ENCODE data around the gene AUTS2. TPM values are rescaled to one million over a fixed set of nuclear protein-coding genes. Genes with fewer than 3 reads are reported as not detected.
A peak's percentile ranks its signal among the peaks of the same experiment; 100 is the strongest.

The AUTS2 gene
- 5.2 TPM for total RNA-seq
- long read RNA-seq, partial matches to known transcripts, result 0 of 4 reads
- long read RNA-seq, other reads (novel, unspliced or antisense), result 4 of 4 reads

DNA sequence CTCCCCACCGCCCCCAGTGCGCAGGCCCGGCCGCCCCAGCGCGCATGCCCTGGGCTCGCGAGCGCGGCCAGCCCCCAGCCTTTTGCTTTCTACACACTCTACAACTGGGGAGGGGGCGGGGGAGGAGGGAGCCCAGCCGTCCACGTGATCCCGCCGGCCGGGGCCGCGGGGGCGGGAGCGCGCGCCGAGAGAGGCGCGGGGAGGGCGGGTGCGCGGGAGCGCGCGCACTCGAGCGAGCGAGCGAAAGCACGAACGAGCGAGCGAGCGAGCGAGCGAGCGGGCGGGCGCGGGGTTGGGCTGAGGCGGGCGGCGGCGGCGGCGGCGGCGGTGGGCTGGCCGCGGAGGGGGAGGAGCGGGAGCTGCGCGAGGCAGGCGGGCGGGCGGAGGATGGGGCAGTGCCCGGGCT, at the start of gene AUTS2:
TSS of gene AUTS2 (plus strand) at position 395 of the 406 bp plus-strand sequence. CDS start 1,179 bp downstream, outside the sequence.
- peak; percentile 89 for ATAC-seq (ENCODE audit: poor library complexity)
- intact Hi-C loops (cut with DNase I), result no loop called here
- DNase-seq, result peak; percentile 91

DNA sequence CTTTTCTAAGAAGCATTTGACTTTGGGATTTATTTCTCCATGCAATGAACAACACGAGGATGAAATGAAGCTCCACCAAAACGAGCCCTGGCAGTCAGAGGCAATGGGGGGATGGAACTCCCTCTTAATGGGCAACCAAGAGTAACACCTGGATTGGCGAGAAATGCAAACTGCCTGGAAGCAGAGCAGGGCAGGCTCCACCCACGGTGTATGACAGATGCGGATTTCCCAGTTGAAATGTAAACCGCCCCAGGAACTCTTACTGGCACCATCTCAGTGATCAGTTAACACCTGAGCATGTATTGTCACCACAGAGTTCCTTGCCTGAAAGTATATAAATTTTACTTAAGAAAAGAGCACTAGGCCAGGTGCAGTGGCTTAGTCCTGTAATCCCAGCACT, 47.3 kb upstream of the AUTS2 start:
- DNase-seq, result no peak
- no peak for ATAC-seq (ENCODE audit: poor library complexity)
- intact Hi-C loops (cut with DNase I), result no loop called here

DNA sequence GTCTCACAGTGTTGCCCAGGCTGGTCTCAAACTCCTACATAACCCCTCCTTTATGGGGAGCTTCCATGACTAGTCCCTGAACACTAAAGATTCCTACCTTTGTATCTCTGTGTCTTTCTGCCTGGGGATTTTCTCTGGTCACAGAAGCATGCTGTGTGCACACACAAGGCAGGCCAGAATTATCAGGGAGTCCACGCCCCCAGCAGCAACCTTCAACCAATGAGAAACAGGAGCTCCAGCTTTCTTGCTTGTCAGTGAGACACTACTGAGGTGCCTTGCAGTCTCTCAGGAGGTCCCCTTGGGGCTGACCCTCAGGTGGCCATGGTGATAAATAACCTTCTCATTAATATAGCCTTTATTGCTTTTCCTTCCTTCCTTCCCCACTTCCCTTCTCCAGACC, 45.1 kb upstream of the AUTS2 start:
- intact Hi-C loops (cut with DNase I), result no loop called here
- ATAC-seq (ENCODE audit: poor library complexity), result no peak

DNA sequence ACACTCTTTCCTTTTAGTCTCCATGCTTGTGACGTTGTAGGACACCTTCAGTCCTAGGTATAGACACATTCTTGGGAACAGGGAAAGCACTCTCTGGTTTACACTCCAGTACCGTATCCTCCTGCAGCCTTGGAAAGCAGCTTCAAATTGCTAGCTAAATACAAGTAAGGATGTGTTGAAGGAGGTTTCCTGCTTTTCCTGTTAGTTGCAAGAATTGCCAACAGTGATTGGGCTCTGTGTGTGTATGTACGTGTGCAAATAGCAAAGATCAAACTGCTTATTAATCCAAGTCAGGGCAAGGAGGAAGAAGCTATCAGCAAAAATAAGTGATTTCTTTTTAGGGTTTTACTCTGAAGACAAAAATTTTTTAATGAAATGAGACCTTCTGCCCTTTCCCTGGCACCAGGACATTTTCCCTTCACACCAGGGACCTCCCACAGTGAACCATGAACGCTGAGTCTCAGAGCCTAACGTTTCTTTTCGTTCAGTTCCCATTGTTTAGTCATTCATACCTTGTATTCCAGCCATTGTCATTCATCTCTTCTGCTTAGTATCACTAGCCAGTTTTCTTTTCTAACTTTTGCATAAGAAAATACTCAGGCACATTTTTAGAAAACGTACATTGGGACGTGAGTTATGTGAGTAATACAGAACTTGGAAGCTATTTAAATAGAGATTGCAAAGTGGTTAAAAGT, 36.9 kb upstream of the AUTS2 start:
- ATAC-seq (ENCODE audit: poor library complexity) (no peak), DNase-seq (no peak)
- intact Hi-C loops (cut with DNase I), result no loop called here

More for the DNA sequence above, 45.1 kb upstream of the AUTS2 start:
- DNase-seq, result no peak

DNA sequence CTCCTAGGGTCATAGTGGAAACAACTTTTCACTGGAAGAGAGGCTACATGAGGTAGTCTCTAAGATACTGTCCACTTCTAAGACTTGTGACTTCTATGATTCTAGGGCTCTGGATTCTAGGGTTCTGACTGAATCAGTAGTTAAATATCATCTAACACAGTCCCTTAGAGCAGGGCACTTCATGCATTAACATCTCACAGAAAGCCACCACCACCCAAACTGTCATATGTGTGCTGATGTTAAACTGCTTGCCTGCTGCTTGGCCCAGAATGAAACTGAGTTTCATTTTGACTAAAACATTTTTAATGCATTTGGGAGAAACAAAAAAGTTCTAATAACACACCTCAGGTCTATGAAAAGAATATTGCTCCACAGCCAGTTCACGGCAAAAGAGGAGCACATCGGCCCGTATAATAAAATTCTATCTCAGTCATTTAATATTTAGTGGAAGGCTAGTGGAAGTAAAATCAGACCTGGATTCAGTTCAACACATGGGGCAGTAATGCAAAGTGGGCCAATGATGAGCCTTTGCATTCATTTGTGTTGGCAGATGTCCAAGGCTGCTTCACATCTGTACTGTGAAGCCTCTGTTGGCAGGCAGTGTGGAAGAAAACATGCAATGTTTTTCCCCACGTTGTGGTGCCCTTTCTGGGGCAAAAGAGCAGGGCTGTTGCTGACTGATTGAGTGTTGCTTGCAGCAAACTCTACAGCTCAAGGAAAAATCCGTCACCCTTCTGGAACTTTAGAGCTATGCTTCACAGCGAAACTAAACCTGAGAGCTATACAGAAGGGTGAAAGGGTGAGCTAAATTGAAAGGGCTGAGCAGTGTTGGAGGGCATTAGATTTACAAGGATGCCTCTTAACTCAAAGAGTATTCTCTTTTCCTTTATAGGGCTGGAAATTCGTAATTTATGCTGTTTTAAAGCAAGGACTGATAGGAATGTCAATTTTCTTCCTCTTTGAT, 33.5 kb upstream of the AUTS2 start:
- DNase-seq (no peak), ATAC-seq (ENCODE audit: poor library complexity) (peak; percentile 29)
- intact Hi-C loops (cut with DNase I), result no loop called here

DNA sequence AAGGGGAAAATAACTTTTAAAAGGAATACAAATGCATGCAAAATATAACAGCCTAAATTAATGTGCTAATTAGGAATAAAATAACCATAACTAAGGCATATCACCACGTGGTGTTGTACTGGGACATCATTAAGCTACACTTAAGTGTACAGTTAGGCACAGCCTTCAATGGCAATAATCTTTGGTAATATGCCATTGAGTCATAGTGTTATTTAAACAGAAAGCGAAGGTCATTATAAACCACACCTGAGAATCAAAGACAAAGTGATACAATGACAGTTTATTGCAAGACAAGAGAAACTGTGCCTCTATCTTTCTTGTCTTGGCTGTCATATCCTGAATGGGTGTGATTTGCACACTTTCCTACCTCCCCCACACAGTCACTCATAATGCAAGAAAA, 30.5 kb upstream of the AUTS2 start:
- ATAC-seq (ENCODE audit: poor library complexity), result no peak
- no peak for DNase-seq
- intact Hi-C loops (cut with DNase I), result no loop called here

DNA sequence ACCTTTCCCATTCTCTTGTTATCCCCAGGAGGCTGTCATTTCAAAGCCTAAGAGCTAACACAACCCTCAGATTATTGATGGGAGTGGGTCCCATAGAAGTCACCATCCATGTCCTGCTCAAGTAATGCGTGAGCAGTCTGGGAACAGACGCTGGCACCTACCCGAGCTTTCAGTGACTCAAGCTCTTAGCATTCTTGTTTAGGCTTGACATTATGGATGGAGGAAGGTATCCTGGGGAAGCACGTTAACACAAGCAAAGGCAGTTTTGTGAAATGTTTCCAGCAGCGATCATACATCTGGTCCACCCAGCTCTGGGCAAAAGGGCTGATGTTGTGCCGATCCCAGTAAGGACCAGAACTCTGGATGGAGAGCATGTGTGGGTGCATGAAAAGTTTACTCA, 30.0 kb upstream of the AUTS2 start:
- intact Hi-C loops (cut with DNase I), result no loop called here
- ATAC-seq (ENCODE audit: poor library complexity) (no peak), DNase-seq (no peak)

DNA sequence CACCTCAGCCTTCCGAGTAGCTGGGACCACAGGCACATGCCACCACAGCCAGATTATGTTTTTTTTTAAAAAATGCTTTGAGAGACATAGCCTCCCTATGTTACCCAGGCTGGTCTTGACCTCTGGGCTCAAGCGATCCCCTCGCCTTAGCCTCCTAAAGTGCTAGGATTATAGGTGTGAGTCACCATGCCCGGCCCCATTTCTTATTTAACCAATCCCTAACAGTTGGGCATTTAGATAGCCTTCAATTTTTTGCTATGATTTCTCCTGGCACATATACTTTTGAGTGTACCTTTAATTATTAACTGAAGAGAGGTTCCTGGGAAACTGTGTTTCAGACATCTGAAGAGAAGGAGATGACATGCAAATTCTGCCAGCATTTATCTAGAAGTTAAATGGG, 22.6 kb upstream of the AUTS2 start:
- intact Hi-C loops (cut with DNase I), result no loop called here
- no peak for ATAC-seq (ENCODE audit: poor library complexity)
- DNase-seq, result no peak

DNA sequence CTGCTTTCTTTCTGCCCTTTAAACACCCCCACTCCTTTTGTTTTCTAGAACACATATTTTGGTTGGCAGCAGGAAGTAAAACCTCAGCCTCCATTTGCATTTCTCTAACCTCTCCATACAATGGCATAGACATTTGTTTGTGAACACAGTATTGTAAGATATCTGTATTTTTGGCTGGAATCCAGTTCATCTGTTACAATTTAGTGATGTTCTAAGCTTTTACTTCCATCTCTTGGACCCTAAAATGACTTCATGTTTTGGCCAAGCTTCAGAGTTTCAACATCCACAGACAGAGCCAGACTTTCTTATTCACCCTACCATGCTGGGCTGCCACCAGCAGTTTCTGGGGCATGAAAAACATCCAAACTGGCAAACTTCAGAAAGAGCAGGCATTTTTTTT, 21.1 kb upstream of the AUTS2 start:
- ATAC-seq (ENCODE audit: poor library complexity), result peak; percentile 60
- intact Hi-C loops (cut with DNase I), result no loop called here
- DNase-seq, result no peak

DNA sequence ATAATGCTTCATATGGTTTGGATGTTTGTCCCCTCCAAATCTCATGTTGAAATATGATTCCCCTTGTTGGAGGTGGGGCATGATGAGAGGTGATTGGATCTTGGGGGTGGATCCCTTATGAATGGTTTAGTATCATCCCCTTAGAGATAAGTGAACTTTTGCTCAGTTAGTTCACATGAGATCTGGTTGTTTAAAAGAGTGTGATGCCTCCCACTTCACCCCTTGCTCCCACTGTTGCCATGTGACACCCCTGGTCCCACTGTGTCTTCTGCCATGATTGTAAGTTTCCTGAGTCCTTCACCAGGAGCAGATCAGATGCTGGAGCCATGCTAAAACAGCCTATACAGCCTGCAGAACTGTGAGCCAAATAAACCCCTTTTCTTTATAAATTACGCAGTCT, 13.1 kb upstream of the AUTS2 start:
- DNase-seq (no peak), ATAC-seq (ENCODE audit: poor library complexity) (no peak)
- intact Hi-C loops (cut with DNase I), result no loop called here

DNA sequence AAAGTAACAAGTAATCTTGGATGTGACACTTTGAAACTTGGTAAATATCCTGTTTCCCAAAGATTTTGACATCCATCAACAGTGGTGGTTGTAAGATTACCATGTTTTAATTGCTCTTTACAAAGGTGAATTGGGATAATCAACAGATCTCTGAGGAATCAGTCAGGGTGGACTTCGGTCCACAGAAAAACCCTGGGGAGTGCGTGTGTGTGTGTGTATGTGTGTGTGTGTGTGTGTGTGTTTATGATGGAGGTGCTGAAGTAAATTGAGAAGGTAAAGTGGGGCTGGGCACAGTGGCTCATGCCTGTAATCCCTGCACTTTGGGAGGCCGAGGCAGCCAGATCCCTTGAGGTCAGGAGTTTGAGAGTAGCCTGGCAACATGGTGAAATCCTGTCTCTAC, 12.0 kb upstream of the AUTS2 start:
- DNase-seq (no peak), ATAC-seq (ENCODE audit: poor library complexity) (no peak)
- intact Hi-C loops (cut with DNase I), result no loop called here

DNA sequence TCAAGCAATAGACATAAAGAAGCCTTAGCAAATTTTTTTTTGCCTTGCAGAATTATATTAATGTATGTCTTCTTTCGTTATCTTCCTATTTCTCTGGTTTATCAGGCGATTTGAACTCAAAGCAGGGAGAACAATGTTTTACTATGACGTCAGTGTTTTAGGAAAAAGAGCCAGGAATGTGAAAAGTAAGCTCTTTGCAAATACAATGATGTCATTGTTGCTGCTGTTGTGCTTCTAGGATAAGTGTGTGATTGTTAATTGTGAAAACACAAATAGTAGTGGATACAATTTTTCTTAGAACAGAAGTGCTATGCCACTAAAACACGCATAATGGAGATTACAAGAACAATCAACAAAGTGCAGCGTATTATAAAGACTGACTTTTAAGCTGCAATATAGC, 9.5 kb upstream of the AUTS2 start:
- DNase-seq (no peak), ATAC-seq (ENCODE audit: poor library complexity) (no peak)
- intact Hi-C loops (cut with DNase I), result no loop called here

DNA sequence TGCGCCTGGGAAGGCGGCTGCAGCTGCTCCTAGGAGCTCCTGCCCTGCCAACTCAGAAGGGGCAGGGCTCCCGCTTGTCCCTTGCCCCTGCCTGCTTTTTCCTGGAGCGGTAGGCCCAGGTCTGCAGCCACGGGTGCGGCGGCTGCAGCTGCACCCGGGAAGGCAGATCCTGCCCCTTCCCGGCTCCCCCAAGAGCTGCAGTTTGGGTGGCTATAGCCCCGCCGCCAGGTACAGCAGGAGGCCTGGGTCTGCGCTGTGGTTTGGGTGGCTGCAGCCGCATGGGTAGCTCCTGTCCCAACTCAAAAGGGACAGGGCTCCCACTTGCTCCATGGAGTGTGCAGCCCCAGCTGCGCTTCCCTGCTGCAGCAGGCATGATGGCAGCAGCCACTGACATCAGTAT, 6.5 kb upstream of the AUTS2 start:
- intact Hi-C loops (cut with DNase I), result no loop called here
- ATAC-seq (ENCODE audit: poor library complexity) (no peak), DNase-seq (no peak)

DNA sequence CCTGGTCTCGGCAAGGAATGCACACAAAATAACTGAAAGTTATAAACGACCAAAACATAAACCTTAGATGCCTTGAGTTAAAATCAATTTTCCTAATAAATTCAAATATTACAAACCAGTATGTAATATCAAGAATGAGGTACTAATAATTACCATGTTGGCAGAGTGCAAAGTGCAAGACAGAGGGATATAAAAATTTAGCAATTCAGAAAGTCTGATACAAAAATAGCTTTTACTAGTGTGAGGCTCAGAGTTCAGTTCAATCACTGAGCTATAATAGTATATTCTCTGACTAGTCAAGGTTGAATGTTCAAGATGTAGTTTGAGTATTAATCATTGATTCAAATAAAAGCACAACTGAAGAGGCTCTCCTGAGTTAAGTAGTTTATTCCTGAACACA, 4.8 kb upstream of the AUTS2 start:
- ATAC-seq (ENCODE audit: poor library complexity), result no peak
- intact Hi-C loops (cut with DNase I), result no loop called here

DNA sequence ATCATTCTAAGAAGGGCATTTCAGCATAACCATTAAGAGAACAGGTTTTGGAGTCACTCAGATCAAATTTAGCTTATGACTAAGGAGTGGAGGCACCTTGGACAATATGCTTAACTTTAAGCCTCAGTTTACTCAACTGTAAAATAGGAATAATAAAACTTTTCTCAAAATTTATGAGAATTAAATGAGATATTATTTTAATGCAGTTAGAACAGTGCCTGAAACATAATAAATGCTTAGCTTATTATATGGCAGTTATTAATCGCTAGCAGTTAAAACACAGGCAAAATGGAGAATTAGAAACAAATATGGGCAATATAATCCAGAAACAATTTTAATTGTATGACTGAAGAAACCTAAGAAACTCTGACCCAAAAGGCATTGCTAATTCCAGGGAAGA, 2.9 kb upstream of the AUTS2 start:
- no peak for ATAC-seq (ENCODE audit: poor library complexity)
- intact Hi-C loops (cut with DNase I), result no loop called here
- DNase-seq, result no peak

More for the DNA sequence above, 4.8 kb upstream of the AUTS2 start:
- no peak for DNase-seq

DNA sequence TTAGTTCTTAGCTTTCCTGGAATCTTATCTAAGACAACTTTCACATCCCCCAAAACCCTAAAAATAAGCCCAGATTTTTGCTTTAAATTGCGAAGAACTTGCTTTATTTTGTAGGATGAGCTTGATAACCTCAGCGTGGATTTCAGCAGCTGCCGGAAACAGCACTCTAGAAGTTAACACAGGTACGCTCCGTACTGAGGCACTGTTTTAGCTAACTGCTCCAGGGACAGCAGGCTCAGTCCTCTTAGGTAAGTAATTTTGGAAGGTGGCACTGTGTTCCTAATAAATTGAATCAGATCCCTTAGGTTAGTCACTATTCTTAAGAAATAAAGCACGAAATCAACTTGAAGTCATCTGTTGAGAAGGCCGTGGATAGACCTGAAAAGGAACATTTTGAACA, 2.2 kb upstream of the AUTS2 start:
- intact Hi-C loops (cut with DNase I), result no loop called here
- no peak for DNase-seq
- no peak for ATAC-seq (ENCODE audit: poor library complexity)

DNA sequence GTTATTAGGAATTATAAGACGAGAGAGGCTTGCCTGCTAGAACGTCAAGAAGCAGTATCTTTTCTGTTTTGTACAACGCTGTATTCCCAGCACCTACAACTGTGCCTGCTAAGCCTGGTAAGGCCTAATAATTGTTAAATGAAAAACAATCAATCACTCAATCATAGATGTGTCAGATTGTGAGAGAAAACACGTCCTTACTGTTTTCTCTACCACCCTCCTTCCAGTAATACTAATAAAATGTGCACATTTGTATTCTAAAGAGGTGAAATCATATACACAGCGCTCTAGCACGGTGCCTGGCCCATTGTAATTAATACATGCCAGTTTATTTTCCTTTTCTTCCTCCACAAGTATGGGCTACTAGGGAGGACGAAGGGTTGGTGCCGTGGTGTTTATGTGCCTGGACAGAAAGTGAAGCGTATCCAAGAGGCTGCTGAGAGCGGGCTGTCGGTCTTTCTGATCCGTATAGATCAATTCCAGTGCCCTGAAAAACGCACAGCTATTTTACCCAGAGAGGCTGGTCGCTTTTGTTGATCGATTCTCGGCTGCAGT, 1.5 kb upstream of the AUTS2 start:
- intact Hi-C loops (cut with DNase I), result no loop called here
- DNase-seq, result no peak
- ATAC-seq (ENCODE audit: poor library complexity), result no peak

DNA sequence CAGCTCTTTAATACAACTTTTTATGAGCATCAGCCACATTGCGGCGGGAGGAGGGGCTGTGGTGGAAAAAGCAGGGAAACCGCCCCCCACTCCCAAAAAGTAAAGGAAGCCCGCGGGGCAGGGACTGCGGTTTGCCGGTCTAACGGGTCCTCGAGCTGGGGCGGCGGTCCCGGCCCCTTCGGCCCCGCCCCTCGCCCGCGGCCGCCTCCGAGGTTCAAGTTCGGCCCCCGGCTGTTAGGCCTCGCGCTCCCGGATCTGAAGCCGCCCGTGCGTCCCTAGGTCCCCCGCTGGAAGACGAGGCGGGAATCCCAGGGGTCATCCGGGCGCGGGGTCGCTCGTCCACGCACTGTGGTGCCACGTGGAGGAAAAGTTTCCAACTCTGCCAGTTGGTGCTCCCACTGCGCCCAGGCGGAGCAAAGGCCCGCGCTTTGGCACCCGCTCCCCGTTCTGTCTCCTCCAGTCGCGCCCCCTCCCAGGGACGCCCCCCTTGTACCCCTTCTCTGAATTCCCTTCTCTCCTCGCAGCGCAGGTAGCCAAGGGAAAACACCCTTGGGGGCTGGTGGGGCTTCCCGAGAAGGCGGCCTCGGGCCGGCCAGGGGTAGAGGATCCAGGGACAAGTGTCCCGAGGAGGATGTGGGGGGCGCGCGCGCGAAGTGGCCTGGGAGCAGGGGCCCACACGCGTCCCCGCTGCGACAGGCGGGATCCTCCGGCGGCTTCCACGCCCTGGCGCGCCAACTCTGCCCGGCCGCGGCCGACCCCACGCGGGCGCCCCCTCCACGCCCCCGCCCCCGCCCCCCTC, 798 bp upstream of the AUTS2 start:
- DNase-seq, result peak; percentile 65
- intact Hi-C loops (cut with DNase I), result no loop called here
- ATAC-seq (ENCODE audit: poor library complexity), result peak; percentile 38
